Neural progenitor cell (in vitro differentiated cells): ENCODE results near the gene CC2D2B. TPM values are rescaled to one million over a fixed set of nuclear protein-coding genes. Genes with fewer than 3 reads are reported as not detected.

Experiments used
- DNase-seq: peaks from one replicate; pipeline ENCODE4 v3.0.0-alpha.2; 2016; ENCODE audit warnings: low spot score
- H2AFZ ChIP-seq: fragments of 200-600 bp; sonication (generic); replicated peaks from 2 replicates; pipeline ENCODE4 v1.6.1; 2016; ENCODE audit warnings: antibody characterized with exemption
- H3F3A ChIP-seq: fragments of 200-600 bp; sonication (generic); 2 replicates; pipeline ENCODE4 v1.6.1; 2016; ENCODE audit warnings: antibody characterized with exemption, low read depth
- H3K27ac ChIP-seq: fragments of 200-600 bp; sonication (generic); 2 replicates; pipeline ENCODE4 v1.5.1; 2016; ENCODE audit warnings: mild to moderate bottlenecking
- H3K27me3 ChIP-seq: fragments of 200-600 bp; sonication (generic); 2 replicates; pipeline ENCODE4 v1.6.1; 2016; ENCODE audit warnings: mild to moderate bottlenecking, moderate library complexity
- H3K36me3 ChIP-seq: fragments of 200-600 bp; sonication (generic); 2 replicates; pipeline ENCODE4 v1.5.1; 2016
- H3K4me1 ChIP-seq: fragments of 200-600 bp; sonication (generic); 2 replicates; pipeline ENCODE4 v1.6.1; 2016; ENCODE audit warnings: mixed run types
- H3K4me2 ChIP-seq: fragments of 200-600 bp; sonication (generic); 2 replicates; pipeline ENCODE4 v1.6.1; 2016
- H3K4me3 ChIP-seq: fragments of 200-600 bp; sonication (generic); 2 replicates; pipeline ENCODE4 v1.5.1; 2016
- H3K79me2 ChIP-seq: fragments of 200-600 bp; sonication (generic); 2 replicates; pipeline ENCODE4 v1.6.1; 2016; ENCODE audit warnings: low read depth
- H3K9ac ChIP-seq: fragments of 200-600 bp; sonication (generic); 2 replicates; pipeline ENCODE4 v1.6.1; 2016
- H3K9me3 ChIP-seq: fragments of 200-600 bp; sonication (generic); 2 replicates; pipeline ENCODE4 v1.5.1; 2016; ENCODE audit warnings: low read depth
- H4K20me1 ChIP-seq: fragments of 200-600 bp; sonication (generic); 2 replicates; pipeline ENCODE4 v1.6.1; 2016; ENCODE audit warnings: low read depth
- H3K27ac Mint-ChIP-seq: 3 replicates; pipeline ENCODE4 v1.8.0; 2021; ENCODE audit warnings: mixed read lengths
- H3K27me3 Mint-ChIP-seq: 2 replicates; pipeline ENCODE4 v1.8.0; 2022; ENCODE audit warnings: low read depth, mild to moderate bottlenecking, inconsistent platforms, moderate library complexity, mixed read lengths; ENCODE audit not compliant: insufficient read depth
- H3K36me3 Mint-ChIP-seq: 3 replicates; pipeline ENCODE4 v1.8.0; 2021; ENCODE audit warnings: mixed read lengths
- H3K4me1 Mint-ChIP-seq: 3 replicates; pipeline ENCODE4 v1.8.0; 2021; ENCODE audit warnings: mixed read lengths
- H3K4me3 Mint-ChIP-seq: 3 replicates; pipeline ENCODE4 v1.8.0; 2021; ENCODE audit warnings: mild to moderate bottlenecking, moderate library complexity, mixed read lengths
- H3K9me3 Mint-ChIP-seq: 3 replicates; pipeline ENCODE4 v1.8.0; 2020; ENCODE audit warnings: mixed read lengths
- CTCF ChIP-seq: fragments of 200-600 bp; sonication (generic); IDR thresholded peaks from 2 replicates; pipeline ENCODE4 v1.5.1; 2017; ENCODE audit warnings: antibody characterized with exemption, mild to moderate bottlenecking
- EZH2 ChIP-seq: fragments of 200-600 bp; sonication (generic); IDR thresholded peaks from 2 replicates; pipeline ENCODE4 v1.6.1; 2017; ENCODE audit warnings: antibody characterized with exemption, mild to moderate bottlenecking, moderate library complexity
- EZH2phosphoT487 ChIP-seq: fragments of 200-600 bp; sonication (generic); IDR thresholded peaks from 2 replicates; pipeline ENCODE4 v1.6.1; 2017; ENCODE audit warnings: antibody characterized with exemption
- total RNA-seq: library from RNA; depleted of rRNA; stranded (reverse); fragments of >200 nt; gene quantifications from 2 replicates; pipeline ENCODE4 v1.2.3, GENCODE V29; 2015; ENCODE audit warnings: low replicate concordance

Gene CC2D2B
- total RNA-seq, 1 donor from 2014 or later = 0.37 TPM

GRCh38 chr10:96061232-96061631, 153.5 kb downstream of the CC2D2B start:
- Mint-ChIP-seq H3K27ac (no peak overlapping the region), H3K36me3 (peaks cover 42% of the 10 kb centered on the region), H3K27me3 (no peaks in the 10 kb centered on the region), H3K9me3 (no peaks in the 10 kb centered on the region), H3K4me3 (no peak overlapping the region), H3K4me1 (no peaks in the 10 kb centered on the region)
- DNase-seq = no peak
- Histone ChIP-seq H3K9ac (no peak overlapping the region), H3F3A (no peaks in the 10 kb centered on the region), H4K20me1 (peaks cover 12% of the 10 kb centered on the region), H3K4me3 (no peak overlapping the region), H3K27ac (no peak overlapping the region), H3K4me2 (no peak overlapping the region), H3K4me1 (no peaks in the 10 kb centered on the region), H3K9me3 (no peaks in the 10 kb centered on the region), H3K27me3 (no peaks in the 10 kb centered on the region), H3K36me3 (peaks cover 27% of the 10 kb centered on the region), H2AFZ (no peak overlapping the region), H3K79me2 (no peaks in the 10 kb centered on the region)
- TF ChIP-seq EZH2phosphoT487 (no peak), EZH2 (no peak), CTCF (no peak)

GRCh38 chr10:96072674-96073073, 164.9 kb downstream of the CC2D2B start:
- Histone ChIP-seq H3K4me2 (no peak overlapping the region), H3K27ac (no peak overlapping the region), H3K79me2 (no peaks in the 10 kb centered on the region), H3K27me3 (no peaks in the 10 kb centered on the region), H3K9ac (no peak overlapping the region), H2AFZ (no peak overlapping the region), H3K4me3 (no peak overlapping the region), H3F3A (no peaks in the 10 kb centered on the region), H3K4me1 (peaks cover 10% of the 10 kb centered on the region), H4K20me1 (no peaks in the 10 kb centered on the region), H3K36me3 (no peaks in the 10 kb centered on the region), H3K9me3 (no peaks in the 10 kb centered on the region)
- Mint-ChIP-seq H3K27ac (no peak overlapping the region), H3K4me1 (no peaks in the 10 kb centered on the region), H3K27me3 (no peaks in the 10 kb centered on the region), H3K36me3 (no peaks in the 10 kb centered on the region), H3K9me3 (no peaks in the 10 kb centered on the region), H3K4me3 (no peak overlapping the region)
- no peak for DNase-seq
- TF ChIP-seq CTCF (no peak), EZH2phosphoT487 (no peak), EZH2 (no peak)

- no peak overlapping the region for H3K27ac Mint-ChIP-seq
- H3K4me1 Mint-ChIP-seq = no peaks in the 10 kb centered on the region
- Histone ChIP-seq H4K20me1 (no peaks in the 10 kb centered on the region), H3K36me3 (no peaks in the 10 kb centered on the region), H2AFZ (no peak overlapping the region), H3K4me3 (no peak overlapping the region), H3K4me2 (no peak overlapping the region), H3K9me3 (no peaks in the 10 kb centered on the region), H3F3A (no peaks in the 10 kb centered on the region), H3K4me1 (peaks cover 10% of the 10 kb centered on the region), H3K79me2 (no peaks in the 10 kb centered on the region), H3K27me3 (no peaks in the 10 kb centered on the region), H3K9ac (no peak overlapping the region), H3K27ac (no peak overlapping the region)
- H3K4me3 Mint-ChIP-seq = no peak overlapping the region
- no peaks in the 10 kb centered on the region for H3K36me3 Mint-ChIP-seq
- TF ChIP-seq EZH2phosphoT487 (no peak), CTCF (no peak), EZH2 (no peak)
- no peaks in the 10 kb centered on the region for H3K27me3 Mint-ChIP-seq
- H3K9me3 Mint-ChIP-seq = no peaks in the 10 kb centered on the region
- no peak for DNase-seq
Observed at GRCh38 chr10:96073722-96074121, 165.9 kb downstream of the CC2D2B start.

GRCh38 chr10:96074776-96075175, 167.0 kb downstream of the CC2D2B start:
- H3K4me3 ChIP-seq = no peak overlapping the region
- Mint-ChIP-seq H3K36me3 (no peaks in the 10 kb centered on the region), H3K27ac (no peak overlapping the region)

More at GRCh38 chr10:96074776-96075175, 167.0 kb downstream of the CC2D2B start:
- no peaks in the 10 kb centered on the region for H3K4me1 Mint-ChIP-seq
- Histone ChIP-seq H3K9ac (no peak overlapping the region), H3K9me3 (no peaks in the 10 kb centered on the region), H3K27ac (no peak overlapping the region), H4K20me1 (no peaks in the 10 kb centered on the region), H3F3A (no peaks in the 10 kb centered on the region), H3K79me2 (no peaks in the 10 kb centered on the region), H3K36me3 (no peaks in the 10 kb centered on the region), H3K4me1 (peaks cover 10% of the 10 kb centered on the region), H3K4me2 (no peak overlapping the region), H3K27me3 (no peaks in the 10 kb centered on the region), H2AFZ (peak overlapping the region; percentile 10)
- no peak overlapping the region for H3K4me3 Mint-ChIP-seq
- no peak for DNase-seq
- TF ChIP-seq EZH2phosphoT487 = no peak
- TF ChIP-seq EZH2 = no peak
- no peak for TF ChIP-seq CTCF
- H3K27me3 Mint-ChIP-seq = no peaks in the 10 kb centered on the region
- no peaks in the 10 kb centered on the region for H3K9me3 Mint-ChIP-seq
